ENCODE data around the gene P2RY1.

- TF ChIP-seq TCF7L2 (IDR thresholded peaks at IDR 0.05; ENCODE audit: borderline replicate concordance, extremely low read depth, insufficient read depth, insufficient read length) (no peak), SP1 (IDR thresholded peaks at IDR 0.05; ENCODE audit: low read depth) (no peak), CTCF (IDR thresholded peaks at IDR 0.05 in 2 of 3, conservative IDR thresholded peaks at IDR 0.05 in 1 of 3; ENCODE audit: borderline replicate concordance in 1 of 3, insufficient read depth in 1 of 3, low read depth in 2 of 3, low read length in 2 of 3) (no peak), POLR2A (IDR thresholded peaks at IDR 0.05; ENCODE audit: borderline replicate concordance, extremely low read depth, insufficient read depth, insufficient read length) (no peak), ZBTB33 (IDR thresholded peaks at IDR 0.05; ENCODE audit: extremely low read depth, insufficient replicate concordance, low read length) (no peak), YY1 (IDR thresholded peaks at IDR 0.05; ENCODE audit: extremely low read depth, insufficient replicate concordance, low read depth, low read length) (no peak), SIN3A (IDR thresholded peaks at IDR 0.05; ENCODE audit: low read depth) (no peak)
Observed at GRCh38 chr3:152858170-152858800, 23.4 kb downstream of the P2RY1 start.
